GM19351 (cell line): ENCODE data around the gene ADGRF1.
A peak's percentile ranks its signal among the peaks of the same experiment; 100 is the strongest.
"Not testable (repeated sequence)": the region's sequence is repeated elsewhere in the genome, so short reads cannot be mapped to it uniquely, and the experiment has no call there.

Experiments used
- ATAC-seq: cut with Tn5 transposase; IDR thresholded peaks from one replicate; pipeline ENCODE4 v1.9.1; 2021; ENCODE audit warnings: mild to moderate bottlenecking, moderate library complexity; ENCODE audit not compliant: unreplicated experiment

ADGRF1 gene

DNA sequence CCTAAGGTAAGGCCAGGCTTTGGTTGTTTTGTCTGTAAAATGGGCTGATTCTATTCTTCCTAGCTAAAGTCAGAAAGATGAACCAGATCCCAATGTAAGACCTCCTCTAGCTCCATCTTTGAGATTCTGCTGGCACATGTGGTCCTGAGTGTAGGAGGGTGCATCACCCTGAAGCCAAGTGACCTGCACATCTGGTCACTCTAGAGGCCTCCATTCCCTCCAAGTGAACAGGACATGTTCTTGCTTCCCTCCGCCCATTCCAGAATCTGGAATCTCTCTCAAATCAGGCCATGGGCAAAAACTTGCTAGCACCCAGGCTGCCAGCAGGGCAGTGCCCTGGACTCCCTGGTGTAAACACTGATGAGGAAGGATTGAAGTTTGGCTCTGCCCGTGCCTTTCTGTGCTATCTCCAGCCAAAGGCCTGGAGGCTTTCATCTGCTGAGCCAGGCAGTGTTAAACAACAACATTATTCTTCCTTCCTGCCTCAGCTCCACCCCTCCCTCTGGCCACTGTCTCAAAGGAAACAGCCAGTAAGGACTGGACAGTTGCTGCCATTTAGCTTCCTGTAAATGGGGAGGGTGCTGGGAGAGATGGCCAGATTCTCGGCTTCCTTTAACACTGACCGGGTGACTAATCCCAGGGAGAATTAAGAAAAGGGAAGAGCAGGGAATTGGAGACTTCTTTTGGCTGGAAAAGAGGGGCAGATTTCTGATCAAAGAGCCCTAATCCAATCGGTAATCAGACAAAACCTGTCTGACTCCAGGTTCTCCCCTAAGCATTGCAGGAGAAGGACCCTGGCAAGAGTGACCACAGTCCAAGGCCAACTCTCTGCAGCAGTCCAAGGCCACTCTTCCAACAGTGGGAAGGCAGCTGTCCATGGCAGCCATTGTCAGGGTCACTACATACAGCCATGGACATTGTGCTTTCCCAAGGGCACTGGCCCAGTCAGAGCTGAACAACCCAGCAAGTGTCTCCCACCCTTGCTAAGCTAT is 19.5 kb upstream of the ADGRF1 start:
- ATAC-seq = no peak

DNA sequence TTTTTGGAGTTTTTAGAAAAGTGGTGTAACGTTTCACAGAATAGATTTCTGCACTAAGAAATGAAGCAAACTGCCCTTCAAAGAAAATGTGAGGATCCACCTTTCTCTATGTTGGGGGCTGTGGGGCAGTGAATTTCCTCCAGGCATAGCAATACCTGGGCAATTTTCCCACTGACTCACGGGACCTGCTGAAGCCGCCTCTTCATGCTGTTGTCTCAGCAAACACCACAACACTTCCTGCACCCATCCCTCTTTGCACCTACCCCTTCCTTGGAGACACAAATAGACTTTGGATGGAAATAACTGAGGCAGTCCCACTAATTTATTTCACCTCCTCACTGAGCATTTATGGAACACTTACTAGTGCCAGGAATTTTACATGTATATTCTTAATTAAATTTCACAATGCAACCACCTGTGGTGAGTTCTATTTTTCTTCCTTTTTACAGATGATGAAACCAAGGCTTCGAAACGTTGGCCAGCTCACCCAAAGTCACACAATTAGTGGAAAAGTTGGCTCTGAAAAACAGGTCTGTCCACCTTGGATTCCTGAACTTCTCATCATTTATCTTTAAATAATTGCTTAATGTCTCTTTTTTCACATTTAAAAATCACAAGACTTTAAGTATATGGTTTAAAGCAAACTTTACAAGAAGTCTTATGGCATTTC is 17.2 kb upstream of the ADGRF1 start:
- ATAC-seq = no peak

DNA sequence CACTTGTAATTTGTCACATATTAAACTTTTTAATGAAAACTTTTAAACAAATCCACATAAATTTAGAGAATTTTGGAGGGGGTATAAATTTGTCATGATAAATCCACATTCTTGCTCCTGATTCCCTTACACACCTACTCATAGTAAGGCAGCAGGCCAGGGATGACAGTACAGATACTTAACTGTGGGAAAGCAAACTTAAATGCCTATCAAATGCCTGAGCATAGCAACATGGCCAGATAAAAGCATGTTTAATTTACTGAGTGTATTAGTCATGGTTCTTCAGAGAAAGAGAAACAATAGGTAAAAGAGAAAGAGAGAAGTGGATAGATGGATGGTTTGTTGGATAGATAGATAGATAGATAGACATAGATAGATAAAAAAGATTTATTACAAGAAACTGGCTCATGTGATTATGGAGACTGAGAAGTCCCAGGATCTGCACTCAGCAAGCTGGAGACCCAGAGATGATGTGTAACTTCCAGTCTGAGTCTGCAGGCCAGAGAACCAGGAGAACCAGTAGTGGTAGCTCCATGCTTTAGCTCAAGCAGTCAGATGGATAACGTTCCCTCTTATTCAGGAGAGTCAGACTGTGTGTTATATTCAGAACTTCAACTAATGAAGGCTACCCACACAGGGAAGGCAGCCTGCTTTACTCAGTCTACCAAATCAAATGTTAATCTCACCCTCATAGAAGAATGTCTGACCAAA is 15.9 kb upstream of the ADGRF1 start:
- no peak for ATAC-seq

DNA sequence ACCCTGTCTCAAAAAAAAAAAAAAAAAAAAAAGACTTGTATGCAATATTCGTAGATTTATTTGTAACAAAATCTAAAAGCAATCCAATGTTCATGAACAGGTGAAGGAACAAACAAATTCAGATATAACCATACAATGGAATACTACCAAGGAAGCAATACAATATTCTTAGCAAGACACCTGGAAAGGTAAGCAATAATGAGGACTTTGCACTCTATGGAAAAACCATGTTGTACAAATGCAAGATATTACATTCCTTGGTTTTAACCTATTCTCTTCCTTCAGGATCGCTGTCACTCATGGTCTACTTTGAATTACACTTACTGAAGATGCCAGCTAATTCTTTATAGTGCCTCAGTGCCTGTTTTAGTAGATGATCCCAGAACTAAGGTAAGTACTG is 14.7 kb upstream of the ADGRF1 start:
- no peak for ATAC-seq

DNA sequence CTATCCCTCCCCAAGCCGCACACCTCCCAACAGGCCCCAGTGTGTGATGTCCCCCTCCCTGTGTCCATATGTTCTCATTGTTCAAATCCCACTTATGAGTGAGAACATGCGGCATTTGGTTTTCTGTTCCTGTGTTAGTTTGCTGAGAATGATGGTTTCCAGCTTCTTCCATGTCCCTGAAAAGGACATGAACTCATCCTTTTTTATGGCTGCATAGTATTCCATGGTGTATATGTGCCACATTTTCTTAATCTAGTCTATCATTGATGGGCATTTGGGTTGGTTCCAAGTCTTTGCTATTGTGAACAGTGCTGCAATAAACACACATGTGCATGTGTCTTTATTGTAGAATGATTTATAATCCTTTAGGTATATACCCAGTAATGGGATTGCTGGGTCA is 12.2 kb upstream of the ADGRF1 start:
- ATAC-seq = not testable (repeated sequence)

DNA sequence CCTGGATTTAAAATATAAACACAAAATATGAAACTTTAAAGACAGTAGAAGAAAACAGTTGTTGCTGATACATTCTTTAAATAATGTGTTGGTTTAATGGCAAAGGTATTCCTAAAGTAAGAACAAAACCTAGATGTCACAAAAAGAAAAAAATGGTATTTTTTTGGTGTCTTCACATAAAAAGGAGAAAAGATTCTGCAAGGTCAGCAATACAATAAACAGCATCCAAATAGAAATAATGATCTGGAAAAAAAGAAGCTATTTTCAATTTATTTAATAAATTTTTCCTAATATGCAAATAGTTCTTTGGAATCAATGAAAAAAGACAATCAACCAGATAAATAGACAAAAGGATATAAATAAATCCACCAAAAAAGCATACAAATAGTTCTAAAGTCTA is 6.5 kb upstream of the ADGRF1 start:
- ATAC-seq = no peak

DNA sequence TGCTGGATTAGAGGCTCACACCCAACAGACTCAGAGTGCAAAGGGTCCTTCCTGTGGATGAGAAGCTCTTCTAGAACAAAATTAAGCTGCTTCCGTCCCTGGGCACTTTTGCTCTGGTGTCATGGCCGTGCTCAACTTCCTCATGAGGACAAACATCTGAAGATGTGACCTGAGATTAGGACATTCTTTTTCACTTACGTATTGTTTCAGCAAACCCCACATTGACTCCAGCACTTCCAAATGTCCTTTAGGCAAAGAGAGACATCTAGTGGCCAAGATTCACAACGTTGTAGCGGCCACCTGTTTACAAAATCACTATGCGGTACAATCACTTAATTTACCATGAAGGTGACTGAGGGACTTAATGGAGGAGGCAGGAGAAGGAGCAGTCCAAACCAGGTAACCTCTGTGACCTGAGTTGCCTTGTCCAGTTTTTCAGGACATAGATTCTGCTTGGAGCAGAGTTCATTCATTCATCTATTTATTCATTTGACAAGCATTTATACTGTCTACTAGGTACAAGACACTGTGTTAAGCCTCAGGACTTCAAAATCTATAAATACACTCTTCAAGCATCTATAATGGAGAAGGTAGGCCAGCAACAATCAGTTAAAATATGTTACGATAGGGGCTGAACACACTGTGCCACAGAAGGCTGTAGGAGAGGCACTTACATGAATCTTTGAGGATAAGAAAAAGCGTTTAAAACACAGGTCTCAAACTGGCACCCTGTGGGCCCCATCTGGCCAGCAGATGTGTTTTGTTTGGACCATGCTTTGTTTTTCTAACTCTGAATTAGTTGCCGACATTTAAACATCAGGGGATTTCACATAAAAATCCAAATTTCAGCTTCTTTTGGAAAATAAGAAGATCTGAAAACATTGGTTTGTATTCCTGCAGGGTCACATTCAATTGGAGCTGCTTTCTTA is 5.6 kb upstream of the ADGRF1 start:
- ATAC-seq = peak; percentile 79

DNA sequence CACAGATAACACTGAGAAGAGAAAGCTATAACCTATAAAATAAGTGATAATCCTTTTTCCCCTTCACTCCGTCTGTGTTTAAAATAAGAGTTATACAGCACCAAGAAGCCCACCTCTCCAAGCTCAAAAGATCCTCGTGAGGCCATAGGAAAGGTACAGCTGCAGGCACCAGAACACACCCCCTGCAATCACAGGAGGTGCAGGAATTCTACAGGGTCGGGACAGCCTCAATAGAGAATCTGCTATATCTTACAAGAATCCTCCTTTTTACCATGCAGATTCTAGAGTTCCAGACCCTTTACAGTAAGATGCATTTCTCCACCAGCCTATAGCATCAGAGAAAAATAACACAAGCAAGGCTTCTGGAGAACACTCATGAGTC is 5.0 kb upstream of the ADGRF1 start:
- ATAC-seq = no peak

DNA sequence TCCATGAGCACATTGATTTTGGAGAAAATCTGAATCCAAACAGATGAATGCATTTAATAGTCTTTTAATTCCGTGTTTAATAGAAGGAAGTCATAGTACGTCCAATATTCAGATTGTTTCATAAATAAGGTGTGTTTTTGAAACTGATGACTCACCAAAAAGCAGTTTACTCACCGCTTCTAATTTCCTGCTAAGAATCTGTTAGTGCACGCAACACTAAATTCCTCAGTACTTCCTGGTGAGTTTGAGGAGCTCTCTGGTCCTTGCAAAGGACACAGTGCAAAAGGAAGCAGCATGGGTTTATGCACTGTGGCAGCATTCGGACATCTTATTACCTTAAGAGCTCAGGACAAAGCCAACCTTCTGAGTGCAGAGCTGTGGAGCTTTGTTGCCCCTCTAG is 2.3 kb upstream of the ADGRF1 start:
- no peak for ATAC-seq

DNA sequence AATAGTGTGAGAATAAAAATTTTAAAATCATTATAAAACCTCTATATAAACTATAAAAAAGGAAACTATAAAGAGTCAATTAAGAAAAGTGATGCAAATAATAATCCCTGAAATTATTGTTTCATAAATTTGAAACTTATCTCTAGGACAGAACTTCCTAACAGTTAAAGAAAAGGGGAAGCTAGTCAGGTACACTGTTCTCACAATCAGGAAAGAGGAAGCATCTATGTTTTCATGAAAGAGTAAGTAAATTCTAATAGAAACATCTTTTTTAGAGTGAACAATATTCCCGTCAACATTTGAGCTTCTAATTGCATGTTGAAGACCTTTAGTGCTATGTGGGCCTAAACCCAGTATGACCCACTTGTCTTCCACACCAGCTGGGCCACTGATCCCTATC is 1.2 kb upstream of the ADGRF1 start:
- ATAC-seq = no peak

DNA sequence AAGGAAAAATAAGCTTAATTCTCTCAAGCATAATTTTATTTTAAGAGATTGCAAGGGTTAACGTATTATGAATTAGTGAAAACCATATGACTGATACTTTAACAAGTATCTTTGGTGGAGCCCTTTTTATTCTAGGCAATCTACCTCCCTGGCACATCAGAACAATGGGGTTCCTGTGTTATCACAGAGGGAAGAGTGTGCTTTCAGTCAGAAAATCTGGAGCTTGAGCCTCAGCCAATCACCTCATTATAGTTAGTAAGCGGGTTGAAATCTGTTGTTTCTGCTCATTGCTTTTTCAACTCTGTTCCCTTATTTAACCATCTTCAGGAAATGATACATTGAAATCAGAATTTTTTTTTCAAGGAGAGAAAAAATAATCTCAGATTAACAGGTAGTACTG is 391 bp downstream of the ADGRF1 start:
- ATAC-seq = no peak

DNA sequence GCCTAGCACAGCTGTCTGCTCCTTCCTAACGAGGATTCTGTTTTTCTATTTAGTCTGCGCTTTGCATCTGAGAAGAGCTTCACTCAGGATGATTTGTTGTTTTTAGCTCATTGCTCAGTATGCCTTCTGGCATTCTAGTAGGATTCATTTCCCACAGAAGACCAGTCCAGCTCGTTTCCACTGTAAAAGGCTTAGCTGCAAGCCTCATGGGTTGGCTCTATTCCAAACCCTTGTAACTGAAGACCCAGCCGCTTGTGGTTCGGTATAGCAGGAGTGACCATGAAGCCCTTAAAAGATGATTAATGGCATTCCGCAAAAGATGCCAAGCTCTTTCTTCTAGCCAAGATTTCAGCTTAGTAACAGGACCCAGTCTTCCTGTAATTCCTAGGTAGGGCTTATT is 7.2 kb downstream of the ADGRF1 start:
- no peak for ATAC-seq

DNA sequence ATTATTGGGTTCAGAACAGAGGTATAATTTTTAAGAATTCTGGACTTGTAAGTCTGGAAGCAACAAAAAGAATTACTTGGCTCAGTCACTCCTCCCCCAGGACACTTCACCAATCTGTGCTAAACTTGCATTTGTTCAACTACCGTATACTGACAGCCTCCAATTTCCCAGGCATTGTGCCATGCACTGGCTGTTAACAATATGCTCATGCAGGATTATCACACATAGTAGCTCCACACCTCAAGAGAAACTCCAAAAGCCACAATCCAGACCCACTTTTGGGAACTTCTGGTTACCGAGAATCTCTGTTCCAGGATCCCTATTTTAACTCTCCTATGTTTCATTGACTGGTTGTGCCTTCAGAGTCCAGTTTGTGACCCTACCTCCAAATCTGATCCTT is 7.7 kb downstream of the ADGRF1 start:
- ATAC-seq = no peak

DNA sequence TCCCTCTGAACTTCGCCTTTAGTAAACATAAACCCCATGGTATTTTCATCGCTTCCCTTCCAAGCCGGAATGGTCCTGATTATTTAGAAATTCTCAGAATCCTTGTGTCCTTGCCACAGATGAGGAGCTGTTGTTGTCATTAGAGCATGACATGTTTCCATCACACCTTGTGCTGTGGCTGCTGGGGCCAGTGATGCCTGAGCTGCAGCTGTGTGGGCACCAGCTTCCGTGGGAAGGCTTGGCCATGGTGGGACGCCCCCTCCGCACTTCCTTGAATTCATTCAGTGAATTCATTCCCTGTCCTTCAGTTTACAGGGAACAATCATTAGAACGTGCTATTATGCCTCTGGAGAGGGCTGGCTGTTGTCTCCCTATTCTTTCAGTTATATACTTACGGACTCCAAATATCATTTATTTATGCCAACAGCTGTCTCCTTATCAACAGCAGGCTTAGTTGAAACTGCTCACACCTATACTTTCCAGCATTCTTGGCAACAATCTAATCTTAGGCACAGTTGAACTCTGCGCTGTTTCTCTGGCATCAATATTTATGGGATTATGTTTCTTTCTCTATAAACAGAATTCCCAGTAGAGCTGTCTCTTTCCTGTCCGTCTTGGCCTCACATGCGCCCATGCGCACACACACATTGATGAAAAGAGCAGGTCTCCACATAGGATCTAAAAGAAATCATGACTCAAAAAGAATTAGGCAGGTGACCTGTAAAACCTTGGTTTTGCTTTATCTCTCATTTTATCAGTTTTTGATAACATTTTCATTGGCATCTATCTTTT is 9.0 kb downstream of the ADGRF1 start:
- ATAC-seq = no peak

DNA sequence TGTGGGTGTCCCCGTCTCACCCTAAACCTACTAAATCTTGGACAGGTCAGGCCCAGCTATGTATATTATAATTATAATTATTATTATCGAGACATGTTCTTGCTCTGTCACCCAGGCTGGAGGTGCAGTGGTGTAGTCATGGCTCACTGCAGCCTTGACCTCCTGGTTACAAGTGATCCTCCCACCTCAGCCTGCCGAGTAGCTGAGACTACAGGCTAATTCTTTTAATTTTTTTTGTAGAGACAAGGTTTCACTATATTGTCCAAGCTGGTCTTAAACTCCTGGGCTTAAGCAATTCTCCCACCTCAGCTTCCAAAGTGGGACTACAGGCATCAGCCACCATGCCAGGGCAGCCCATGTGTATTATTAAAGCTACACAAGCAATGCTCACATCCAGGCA is 10.5 kb downstream of the ADGRF1 start:
- no peak for ATAC-seq

DNA sequence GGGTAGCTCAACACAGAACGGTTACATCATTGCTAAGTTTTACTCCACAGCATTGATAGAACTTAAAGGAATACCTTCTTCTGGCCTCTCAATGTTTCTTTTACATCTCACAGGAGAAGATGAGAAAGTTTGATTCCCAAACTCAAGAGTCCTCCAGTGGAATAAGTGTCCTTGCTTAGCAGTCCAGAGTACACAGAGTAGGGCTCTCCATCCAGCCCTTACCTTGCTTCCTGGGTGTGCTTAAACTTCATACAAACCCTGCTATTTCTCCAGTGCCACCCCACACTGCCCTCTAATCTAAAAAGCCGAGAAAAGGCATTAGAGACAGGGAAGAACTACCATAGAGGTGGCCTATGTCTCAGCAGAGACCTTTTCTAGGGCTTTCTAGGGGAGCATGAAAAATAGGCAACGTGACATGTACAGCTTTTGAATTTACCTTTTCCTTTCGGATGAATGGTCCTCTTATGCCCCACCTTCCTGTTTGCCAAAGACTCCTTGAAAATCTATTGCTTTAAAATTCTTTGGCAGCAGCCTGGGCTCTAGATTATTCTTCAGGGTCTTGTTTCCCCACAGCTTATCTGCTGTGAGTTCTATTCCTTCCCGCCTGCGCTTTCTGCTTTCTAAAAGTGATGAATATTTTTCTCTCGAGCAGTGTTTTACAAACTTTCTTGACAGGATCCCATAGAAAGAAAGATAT is 12.1 kb downstream of the ADGRF1 start:
- ATAC-seq = no peak

DNA sequence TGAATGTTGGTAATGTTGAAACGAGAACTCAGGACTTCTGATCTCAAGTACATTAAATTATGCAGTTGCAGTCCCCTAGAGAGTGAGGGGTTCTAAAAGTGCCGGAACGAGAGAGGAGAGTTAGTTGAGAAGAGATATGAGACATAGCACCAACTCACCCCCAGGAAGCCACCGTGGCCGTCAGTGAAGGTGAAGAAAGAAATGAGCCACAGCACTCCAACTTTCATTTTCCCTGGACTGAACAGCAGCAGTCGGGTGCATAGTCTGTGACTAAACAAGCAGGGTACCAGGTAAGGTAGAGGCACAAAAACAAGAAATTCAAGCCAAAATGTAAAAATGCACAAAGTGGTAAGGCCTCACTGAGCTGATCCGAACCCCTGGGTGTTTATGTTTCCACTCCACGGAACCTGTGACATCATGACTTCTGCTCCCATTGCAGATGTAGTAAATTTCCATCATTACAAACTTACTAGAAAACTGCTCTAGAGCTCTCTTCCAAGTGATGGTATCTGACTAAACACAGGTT is 13.2 kb downstream of the ADGRF1 start:
- no peak for ATAC-seq

DNA sequence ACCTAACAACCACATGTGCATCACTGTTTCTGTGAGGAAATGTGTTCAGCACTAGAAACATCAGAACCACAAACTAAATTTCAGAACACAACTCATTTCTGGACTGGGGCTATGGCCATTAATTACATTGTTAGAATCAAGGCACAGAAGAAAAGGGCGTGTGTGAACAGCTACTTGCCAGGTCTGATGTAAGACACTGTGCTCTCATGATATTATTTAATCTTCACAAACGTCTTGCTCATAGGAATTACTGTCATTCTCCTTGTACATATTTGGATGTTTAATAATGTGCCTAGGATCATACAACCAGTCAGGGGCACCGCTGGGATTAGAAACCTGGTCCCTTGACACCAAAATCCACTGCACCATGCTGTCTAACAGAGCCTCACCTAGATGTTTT is 14.8 kb downstream of the ADGRF1 start:
- no peak for ATAC-seq

DNA sequence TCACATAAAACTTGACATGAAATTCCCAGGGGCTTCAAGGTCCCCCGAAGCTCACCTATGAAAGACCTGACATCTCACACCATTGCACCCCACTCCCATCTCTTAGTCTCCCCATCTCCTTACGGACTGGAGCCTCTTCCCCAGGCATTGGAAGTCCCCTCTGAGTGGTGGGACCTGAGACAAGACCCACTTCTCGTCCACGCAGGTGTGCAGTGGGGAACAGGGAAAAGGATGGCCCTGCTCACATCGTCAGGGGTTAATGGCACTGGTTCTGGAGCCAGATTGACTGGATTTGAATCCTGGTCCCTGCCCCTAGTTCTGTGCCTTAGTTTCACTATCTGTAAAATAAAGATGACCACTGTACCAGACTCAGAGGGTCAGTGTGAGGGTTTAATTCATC is 15.5 kb downstream of the ADGRF1 start:
- no peak for ATAC-seq
